ENCODE measurements around the gene DICER1. TPM values are rescaled to one million over a fixed set of nuclear protein-coding genes. Genes with fewer than 3 reads are reported as not detected.

The DICER1 gene
- total and polyA plus RNA-seq, 2 experiments from 2014 or later = 21.4 to 59.2 TPM

GRCh38 chr14:95106971-95107370 lies 50.4 kb downstream of the DICER1 start (continued):
- TF ChIP-seq, protein P1, sequence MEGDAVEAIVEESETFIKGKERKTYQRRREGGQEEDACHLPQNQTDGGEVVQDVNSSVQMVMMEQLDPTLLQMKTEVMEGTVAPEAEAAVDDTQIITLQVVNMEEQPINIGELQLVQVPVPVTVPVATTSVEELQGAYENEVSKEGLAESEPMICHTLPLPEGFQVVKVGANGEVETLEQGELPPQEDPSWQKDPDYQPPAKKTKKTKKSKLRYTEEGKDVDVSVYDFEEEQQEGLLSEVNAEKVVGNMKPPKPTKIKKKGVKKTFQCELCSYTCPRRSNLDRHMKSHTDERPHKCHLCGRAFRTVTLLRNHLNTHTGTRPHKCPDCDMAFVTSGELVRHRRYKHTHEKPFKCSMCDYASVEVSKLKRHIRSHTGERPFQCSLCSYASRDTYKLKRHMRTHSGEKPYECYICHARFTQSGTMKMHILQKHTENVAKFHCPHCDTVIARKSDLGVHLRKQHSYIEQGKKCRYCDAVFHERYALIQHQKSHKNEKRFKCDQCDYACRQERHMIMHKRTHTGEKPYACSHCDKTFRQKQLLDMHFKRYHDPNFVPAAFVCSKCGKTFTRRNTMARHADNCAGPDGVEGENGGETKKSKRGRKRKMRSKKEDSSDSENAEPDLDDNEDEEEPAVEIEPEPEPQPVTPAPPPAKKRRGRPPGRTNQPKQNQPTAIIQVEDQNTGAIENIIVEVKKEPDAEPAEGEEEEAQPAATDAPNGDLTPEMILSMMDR (conservative IDR thresholded peaks at IDR 0.05; ENCODE audit: low read depth in 2 of 2) = no peak
- TF ChIP-seq EZH2phosphoT487 (IDR thresholded peaks at IDR 0.05; ENCODE audit: unreplicated experiment) = no peak
- no peak for TF ChIP-seq STAT1 (IDR thresholded peaks at IDR 0.05; ENCODE audit: unreplicated experiment)
- no peak for TF ChIP-seq JUNB (IDR thresholded peaks at IDR 0.05; ENCODE audit: unreplicated experiment)

DNA sequence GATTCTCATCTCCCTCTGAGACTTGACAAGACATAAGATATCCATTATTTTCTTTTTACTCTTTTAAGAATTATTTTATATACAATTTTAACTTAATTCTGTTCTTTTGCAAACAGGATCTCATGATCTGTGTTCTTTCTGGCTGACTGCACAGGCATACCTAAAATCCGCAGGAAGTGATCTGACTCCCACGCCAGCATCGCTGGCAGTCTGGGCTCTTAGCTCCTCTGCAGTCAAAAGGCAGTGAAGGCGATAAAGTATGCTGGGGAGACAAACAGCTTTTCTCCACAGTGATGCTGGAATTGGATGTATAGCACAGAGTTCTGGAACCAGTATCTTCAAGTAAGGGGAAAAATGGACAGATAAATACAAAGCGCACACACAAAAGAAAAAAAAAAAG lies 52.4 kb downstream of the DICER1 start:
- DNase-seq (ENCODE audit: low spot score) (no peak), ATAC-seq (no peak)
- Mint-ChIP-seq H3K36me3 (ENCODE audit: low read depth) (peaks cover 58% of the 10 kb centered on the region), H3K9me3 (no peaks in the 10 kb centered on the region; the same call in 2 of the 3 replicates), H3K27me3 (ENCODE audit: insufficient read depth, low read depth, poor library complexity) (no peaks in the 10 kb centered on the region), H3K27ac (no peak overlapping the region), H3K4me3 (no peak overlapping the region), H3K4me1 (no peaks in the 10 kb centered on the region)
- H3K9me2 ChIP-seq (ENCODE audit: insufficient read depth) = no peaks in the 10 kb centered on the region
- no peaks in the 10 kb centered on the region for H3K27me3 ChIP-seq (ENCODE audit: insufficient read depth)
- no peak overlapping the region for H3K4me3 ChIP-seq
- no peak overlapping the region for H3K4me2 ChIP-seq
- no peak overlapping the region for H3K27ac ChIP-seq (ENCODE audit: low read depth)
- peaks cover 40% of the 10 kb centered on the region for H3K36me3 ChIP-seq (ENCODE audit: insufficient read depth)
- 0 out of 2 replicates have a peak, but pooled peaks cover 9% of the 10 kb centered on the region for H3K79me2 ChIP-seq (replicated peaks; ENCODE audit: insufficient read depth)
- no peaks in the 10 kb centered on the region; the same call in 1 of the 2 replicates for H4K20me1 ChIP-seq (replicated peaks; ENCODE audit: insufficient read depth)
- H2AFZ ChIP-seq = no peak overlapping the region
- H3K4me1 ChIP-seq (ENCODE audit: insufficient read depth) = no peaks in the 10 kb centered on the region
- no peaks in the 10 kb centered on the region for H3F3A ChIP-seq (replicated peaks; ENCODE audit: low read depth)
- TF ChIP-seq POLR2AphosphoS5 (IDR thresholded peaks at IDR 0.05; ENCODE audit: low read depth) (no peak), EZH2phosphoT487 (IDR thresholded peaks at IDR 0.05; ENCODE audit: unreplicated experiment) (no peak), JUNB (IDR thresholded peaks at IDR 0.05; ENCODE audit: unreplicated experiment) (no peak), STAT1 (IDR thresholded peaks at IDR 0.05; ENCODE audit: unreplicated experiment) (no peak), REST (IDR thresholded peaks at IDR 0.05; ENCODE audit: unreplicated experiment) (no peak), ETS1 (IDR thresholded peaks at IDR 0.05) (no peak), ZNF114 (CRISPR knock-in tag; IDR thresholded peaks at IDR 0.05) (no peak), CREB1 (CRISPR knock-in tag; IDR thresholded peaks at IDR 0.05; ENCODE audit: low read depth) (no peak), ZNF462 (CRISPR knock-in tag; IDR thresholded peaks at IDR 0.05) (no peak)
